GM12874 (cell line): ENCODE data around the gene ALPP.
"Not testable (repeated sequence)": the region's sequence is repeated elsewhere in the genome, so short reads cannot be mapped to it uniquely, and the experiment has no call there.

ENCODE experiments used
- TF ChIP-seq, protein P1 (sequence below): IDR thresholded peaks from 2 replicates; pipeline ENCODE4 v1.5.1; 2011; ENCODE audit warnings: low read depth, mild to moderate bottlenecking, control low read depth, low read length, moderate library complexity; ENCODE audit not compliant: insufficient read depth

ALPP gene

DNA sequence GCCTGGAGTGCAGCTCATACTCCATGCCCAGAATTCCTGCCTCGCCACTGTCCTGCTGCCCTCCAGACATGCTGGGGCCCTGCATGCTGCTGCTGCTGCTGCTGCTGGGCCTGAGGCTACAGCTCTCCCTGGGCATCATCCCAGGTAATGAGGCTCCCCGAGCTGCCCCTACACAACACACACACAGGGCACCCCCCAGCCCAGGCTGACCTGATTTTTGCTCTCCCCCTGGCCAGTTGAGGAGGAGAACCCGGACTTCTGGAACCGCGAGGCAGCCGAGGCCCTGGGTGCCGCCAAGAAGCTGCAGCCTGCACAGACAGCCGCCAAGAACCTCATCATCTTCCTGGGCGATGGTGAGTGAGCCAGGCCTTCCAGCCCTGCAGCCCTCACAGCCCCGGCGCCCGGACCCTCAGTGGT is at the start of gene ALPP:
TSS of gene ALPP (plus strand) at position 17 of the 417 bp plus-strand sequence. CDS start at position 69, 52 bp downstream.
- TF ChIP-seq, protein P1, sequence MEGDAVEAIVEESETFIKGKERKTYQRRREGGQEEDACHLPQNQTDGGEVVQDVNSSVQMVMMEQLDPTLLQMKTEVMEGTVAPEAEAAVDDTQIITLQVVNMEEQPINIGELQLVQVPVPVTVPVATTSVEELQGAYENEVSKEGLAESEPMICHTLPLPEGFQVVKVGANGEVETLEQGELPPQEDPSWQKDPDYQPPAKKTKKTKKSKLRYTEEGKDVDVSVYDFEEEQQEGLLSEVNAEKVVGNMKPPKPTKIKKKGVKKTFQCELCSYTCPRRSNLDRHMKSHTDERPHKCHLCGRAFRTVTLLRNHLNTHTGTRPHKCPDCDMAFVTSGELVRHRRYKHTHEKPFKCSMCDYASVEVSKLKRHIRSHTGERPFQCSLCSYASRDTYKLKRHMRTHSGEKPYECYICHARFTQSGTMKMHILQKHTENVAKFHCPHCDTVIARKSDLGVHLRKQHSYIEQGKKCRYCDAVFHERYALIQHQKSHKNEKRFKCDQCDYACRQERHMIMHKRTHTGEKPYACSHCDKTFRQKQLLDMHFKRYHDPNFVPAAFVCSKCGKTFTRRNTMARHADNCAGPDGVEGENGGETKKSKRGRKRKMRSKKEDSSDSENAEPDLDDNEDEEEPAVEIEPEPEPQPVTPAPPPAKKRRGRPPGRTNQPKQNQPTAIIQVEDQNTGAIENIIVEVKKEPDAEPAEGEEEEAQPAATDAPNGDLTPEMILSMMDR: not testable (repeated sequence)

DNA sequence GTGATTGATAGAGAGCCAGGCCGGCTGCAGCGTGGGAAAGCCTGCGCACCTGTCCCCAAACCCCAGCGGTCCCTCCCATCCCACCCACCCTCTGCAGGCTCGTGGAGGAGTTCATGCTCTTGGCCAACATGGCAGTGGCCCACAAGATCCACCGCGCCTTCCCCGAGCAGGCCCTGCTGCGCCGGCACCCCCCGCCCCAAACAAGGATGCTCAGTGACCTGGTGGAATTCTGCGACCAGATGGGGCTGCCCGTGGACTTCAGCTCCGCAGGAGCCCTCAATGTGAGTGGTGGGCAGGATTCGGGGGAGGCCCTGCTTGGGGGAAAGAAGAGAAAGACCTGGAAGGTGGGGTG is 48.9 kb upstream of the ALPP start:
- TF ChIP-seq, protein P1: no peak

DNA sequence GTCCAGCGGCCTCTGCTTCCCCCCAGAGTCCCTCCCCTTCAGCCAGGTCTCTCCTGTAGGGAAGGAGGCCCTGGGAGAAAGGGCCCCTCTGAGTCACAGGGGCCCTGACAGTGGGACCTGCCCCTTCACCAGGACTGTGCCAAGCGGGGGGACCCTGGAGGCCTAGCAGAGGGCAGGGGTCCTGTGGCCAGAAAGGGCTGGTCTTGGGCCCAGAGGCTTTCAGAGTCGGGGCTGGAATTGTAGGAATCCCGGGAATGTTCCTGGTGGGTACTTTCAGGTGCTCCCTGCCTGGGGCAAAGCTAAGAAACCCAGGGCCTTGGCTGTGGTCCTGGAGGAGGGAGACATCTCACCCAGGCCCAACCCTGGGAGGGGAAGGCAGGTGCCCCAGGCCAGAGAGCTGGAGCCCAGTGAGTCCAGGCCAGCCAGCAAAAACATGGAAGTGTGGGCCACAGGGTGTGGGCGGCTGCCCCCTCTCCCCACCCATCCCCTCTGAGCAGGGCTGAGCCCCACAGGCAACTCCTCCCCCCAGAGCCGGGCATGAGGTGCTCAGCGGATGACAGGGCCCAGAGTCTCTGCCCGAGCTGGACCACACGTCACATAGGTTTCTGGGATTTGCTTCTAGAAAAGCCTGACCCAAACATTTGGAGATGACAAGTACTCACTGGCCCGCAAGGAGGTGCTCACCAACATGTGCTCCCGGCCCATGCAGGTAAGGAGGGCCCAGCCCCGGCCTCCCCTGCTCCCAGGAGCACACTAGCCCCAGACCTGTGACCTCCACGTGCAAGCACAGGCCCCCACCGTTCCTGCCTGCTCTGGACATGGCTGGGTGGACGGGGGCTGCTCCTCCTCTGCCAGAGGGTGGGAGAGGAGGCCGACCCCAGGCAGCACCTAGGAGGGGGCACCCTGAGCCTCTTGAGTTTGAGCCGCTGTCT is 48.2 kb upstream of the ALPP start:
- TF ChIP-seq, protein P1: no peak

DNA sequence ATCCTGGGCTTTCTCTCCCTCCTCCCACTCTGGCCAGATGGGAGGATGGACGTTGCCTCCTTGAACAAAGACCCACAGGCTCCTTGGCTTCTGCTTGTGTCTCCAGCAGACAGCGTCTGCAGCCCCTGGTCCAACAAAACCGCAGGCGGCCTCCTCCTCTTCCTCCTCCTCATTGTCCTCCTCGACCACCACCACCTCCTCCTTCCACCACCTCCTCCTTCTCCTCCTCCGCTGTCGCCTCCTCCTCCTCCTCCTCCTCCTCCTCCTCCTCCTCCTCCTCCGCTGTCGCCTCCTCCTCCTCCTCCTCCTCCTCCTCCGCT is 45.7 kb upstream of the ALPP start:
- TF ChIP-seq, protein P1: no peak

DNA sequence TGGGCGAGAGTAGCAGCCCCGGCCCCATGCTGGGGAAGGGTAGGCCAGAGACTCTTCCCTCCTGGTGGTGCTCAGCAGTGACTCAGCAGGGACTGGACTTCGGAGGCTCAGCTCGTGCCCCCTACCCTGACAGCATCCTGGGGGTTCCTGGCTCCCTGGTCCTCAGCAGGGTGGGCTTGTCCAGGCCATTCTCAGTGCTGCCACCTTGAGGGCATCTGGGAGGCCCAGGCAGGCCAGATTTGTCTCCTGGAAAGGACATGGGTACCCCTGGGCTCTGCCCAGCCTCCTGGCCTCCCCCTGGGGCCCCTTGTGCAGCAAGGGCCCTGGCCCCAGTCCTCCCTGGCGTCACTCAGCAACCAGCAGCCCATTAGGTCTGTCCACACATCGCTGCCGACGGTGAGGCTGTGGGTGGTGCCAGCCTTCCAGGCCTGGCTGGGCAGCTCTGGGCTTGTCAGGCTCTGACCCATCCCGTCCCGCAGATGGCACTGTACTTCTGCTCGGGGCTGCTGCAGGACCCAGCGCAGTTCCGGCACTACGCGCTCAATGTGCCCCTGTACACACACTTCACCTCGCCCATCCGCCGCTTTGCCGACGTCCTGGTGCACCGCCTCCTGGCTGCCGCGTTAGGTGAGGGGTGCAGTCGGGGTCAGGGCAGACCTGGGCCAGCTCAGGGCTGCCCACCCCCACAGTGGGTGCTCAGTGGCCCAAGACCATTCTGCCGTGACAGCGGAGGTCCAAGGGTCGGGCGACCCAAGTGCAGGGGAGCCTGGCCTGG is 45.0 kb upstream of the ALPP start:
- TF ChIP-seq, protein P1: peak; percentile 51

DNA sequence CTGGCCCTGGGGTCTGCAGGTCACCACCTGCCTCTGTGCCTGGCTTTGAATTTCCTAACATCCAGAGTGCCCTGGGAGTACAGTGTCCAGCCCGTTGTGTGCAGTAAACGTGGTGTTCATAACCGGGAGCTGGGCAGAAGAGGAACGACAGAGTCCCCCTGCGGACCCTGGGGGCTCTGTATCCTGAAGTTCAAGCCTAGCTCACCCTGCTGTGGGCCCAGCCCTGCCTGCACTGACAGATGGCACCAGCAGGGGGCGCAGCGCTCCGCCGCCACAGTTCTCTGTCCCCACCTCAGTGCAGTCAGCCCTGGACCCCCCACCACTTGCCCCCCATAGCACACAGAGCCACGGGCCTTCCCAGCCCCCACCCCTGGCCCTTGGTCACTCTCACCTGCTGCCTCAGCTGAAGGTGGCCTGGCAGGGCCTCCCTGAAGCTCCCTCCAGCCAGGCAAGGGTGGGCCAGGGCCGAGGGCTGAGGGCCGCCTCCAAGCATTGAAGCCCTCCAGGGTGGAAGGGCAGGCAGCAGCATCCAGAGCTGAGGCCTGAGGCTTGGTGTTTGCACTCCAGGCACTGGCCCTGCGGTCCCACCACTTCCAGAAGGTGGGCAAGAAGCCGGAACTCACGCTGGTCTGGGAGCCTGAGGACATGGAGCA is 43.2 kb upstream of the ALPP start:
- TF ChIP-seq, protein P1: peak; percentile 61

DNA sequence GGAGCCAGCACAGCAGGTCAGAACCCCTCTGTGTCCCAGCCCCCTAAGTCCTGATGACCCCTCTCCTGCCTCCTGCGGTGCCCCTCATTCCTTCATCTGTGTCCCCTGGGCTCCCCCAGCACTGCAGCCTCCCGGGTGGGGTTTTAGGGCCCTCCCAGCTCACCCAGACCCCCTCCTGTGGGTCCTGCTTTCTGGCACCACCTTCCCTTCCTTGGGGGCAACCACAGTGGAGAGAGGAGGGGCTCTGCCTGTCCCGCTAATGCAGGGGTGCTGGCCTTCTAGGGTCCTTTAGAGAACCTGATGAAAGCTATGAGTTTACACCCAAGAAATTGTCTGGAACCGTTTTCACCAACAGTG is 42.7 kb upstream of the ALPP start:
- TF ChIP-seq, protein P1: no peak
